Measurements from ENCODE around the gene CAB39.
A peak's percentile ranks its signal among the peaks of the same experiment; 100 is the strongest.

The CAB39 gene

GRCh38 chr2:230821261-230821990 lies 108.8 kb downstream of the CAB39 start:
- no peak for DNase-seq (ENCODE audit: low read depth)
- no peak for TF ChIP-seq CTCF (IDR thresholded peaks at IDR 0.05; ENCODE audit: low read depth, low read length, missing control alignments)
- no peak overlapping the region for H3K4me3 ChIP-seq (ENCODE audit: low read depth, low read length)

GRCh38 chr2:230821991-230822520 lies 109.4 kb downstream of the CAB39 start:
- H3K4me3 ChIP-seq (ENCODE audit: low read depth, low read length) = no peak overlapping the region
- no peak for TF ChIP-seq CTCF (IDR thresholded peaks at IDR 0.05; ENCODE audit: low read depth, low read length, missing control alignments)
- no peak for DNase-seq (ENCODE audit: low read depth)

GRCh38 chr2:230823264-230823964 lies 110.8 kb downstream of the CAB39 start:
- H3K4me3 ChIP-seq (ENCODE audit: low read depth, low read length) = no peak overlapping the region
- no peak for TF ChIP-seq CTCF (IDR thresholded peaks at IDR 0.05; ENCODE audit: low read depth, low read length, missing control alignments)
- DNase-seq (ENCODE audit: low read depth) = no peak

- peak; percentile 65 for DNase-seq (ENCODE audit: low read depth)
- H3K4me3 ChIP-seq (ENCODE audit: low read depth, low read length) = no peak overlapping the region; the same call in 1 of the 2 replicates
- TF ChIP-seq CTCF (IDR thresholded peaks at IDR 0.05; ENCODE audit: low read depth, low read length, missing control alignments) = peak; percentile 67
Observed at GRCh38 chr2:230824406-230824978, 111.8 kb downstream of the CAB39 start.

DNA sequence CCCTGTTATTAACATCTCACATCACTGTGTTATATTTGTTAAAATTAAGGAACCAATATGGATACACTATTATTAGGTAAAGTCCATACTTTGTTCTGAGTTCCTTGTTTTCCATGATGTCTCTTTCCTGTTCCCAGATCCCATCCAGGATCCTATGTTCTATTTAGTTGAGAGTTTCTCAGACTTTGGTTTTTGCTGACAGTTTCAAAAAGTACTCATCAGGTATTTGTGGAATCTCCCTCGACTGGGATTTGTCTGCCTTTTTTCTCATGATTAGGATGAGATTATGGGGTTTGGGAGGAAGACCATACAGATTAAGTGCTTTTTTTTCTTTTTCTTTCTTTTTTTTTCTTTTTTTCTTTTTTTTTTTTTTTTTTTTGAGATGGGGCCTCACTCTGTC lies 112.7 kb downstream of the CAB39 start:
- no peak overlapping the region for H3K4me3 ChIP-seq (ENCODE audit: low read depth, low read length)
- no peak for TF ChIP-seq CTCF (IDR thresholded peaks at IDR 0.05; ENCODE audit: low read depth, low read length, missing control alignments)
- DNase-seq (ENCODE audit: low read depth) = no peak

GRCh38 chr2:230827774-230828271 lies 115.2 kb downstream of the CAB39 start:
- H3K4me3 ChIP-seq (ENCODE audit: low read depth, low read length) = peak overlapping the region; percentile 57
- no peak for TF ChIP-seq CTCF (IDR thresholded peaks at IDR 0.05; ENCODE audit: low read depth, low read length, missing control alignments)
- no peak for DNase-seq (ENCODE audit: low read depth)

Data from GM12864 (cell line).